ENCODE data around the gene CCZ1.
"Not testable (repeated sequence)": the region's sequence is repeated elsewhere in the genome, so short reads cannot be mapped to it uniquely, and the experiment has no call there.

Gene CCZ1

GRCh38 chr7:5898480-5899224 lies at the start of gene CCZ1:
Gene CCZ1 (plus strand): TSS chr7:5898733. CDS start chr7:5898800, 67 bp downstream.
- peak; percentile 59 for DNase-seq (ENCODE audit: low read depth)

GRCh38 chr7:5850944-5851343 lies 47.6 kb upstream of the CCZ1 start:
- no peak for DNase-seq (ENCODE audit: low read depth)

GRCh38 chr7:5854738-5855137 lies 43.8 kb upstream of the CCZ1 start:
- DNase-seq (ENCODE audit: low read depth), result no peak

- DNase-seq (ENCODE audit: low read depth), result not testable (repeated sequence)
These were observed 41.4 kb upstream of the CCZ1 start for GRCh38 chr7:5857041-5857575.

GRCh38 chr7:5858494-5858893 lies 40.0 kb upstream of the CCZ1 start:
- peak; percentile 23 for DNase-seq (ENCODE audit: low read depth)

GRCh38 chr7:5861281-5861680 lies 37.3 kb upstream of the CCZ1 start:
- DNase-seq (ENCODE audit: low read depth), result not testable (repeated sequence)

- not testable (repeated sequence) for DNase-seq (ENCODE audit: low read depth)
These were observed 35.7 kb upstream of the CCZ1 start for GRCh38 chr7:5862753-5863366.

GRCh38 chr7:5865279-5865931 lies 33.1 kb upstream of the CCZ1 start:
- not testable (repeated sequence) for DNase-seq (ENCODE audit: low read depth)

GRCh38 chr7:5867060-5867459 lies 31.5 kb upstream of the CCZ1 start:
- no peak for DNase-seq (ENCODE audit: low read depth)

- DNase-seq (ENCODE audit: low read depth), result not testable (repeated sequence)
These were observed 29.6 kb upstream of the CCZ1 start for GRCh38 chr7:5868928-5869341.

GRCh38 chr7:5869691-5870090 lies 28.8 kb upstream of the CCZ1 start:
- no peak for DNase-seq (ENCODE audit: low read depth)

- DNase-seq (ENCODE audit: low read depth), result no peak
These were observed 28.2 kb upstream of the CCZ1 start for GRCh38 chr7:5870311-5870710.

GRCh38 chr7:5872326-5872725 lies 26.2 kb upstream of the CCZ1 start:
- DNase-seq (ENCODE audit: low read depth), result no peak

GRCh38 chr7:5879591-5879990 lies 18.9 kb upstream of the CCZ1 start:
- not testable (repeated sequence) for DNase-seq (ENCODE audit: low read depth)

- DNase-seq (ENCODE audit: low read depth), result not testable (repeated sequence)
These were observed 18.4 kb upstream of the CCZ1 start for GRCh38 chr7:5880106-5880505.

GRCh38 chr7:5884431-5884830 lies 14.1 kb upstream of the CCZ1 start:
- not testable (repeated sequence) for DNase-seq (ENCODE audit: low read depth)

- DNase-seq (ENCODE audit: low read depth), result not testable (repeated sequence)
These were observed 10.5 kb upstream of the CCZ1 start for GRCh38 chr7:5888021-5888420.

- DNase-seq (ENCODE audit: low read depth), result not testable (repeated sequence)
These were observed 8.3 kb upstream of the CCZ1 start for GRCh38 chr7:5890244-5890643.

- DNase-seq (ENCODE audit: low read depth), result no peak
These were observed 6.0 kb upstream of the CCZ1 start for GRCh38 chr7:5892498-5892897.

- not testable (repeated sequence) for DNase-seq (ENCODE audit: low read depth)
These were observed 1.1 kb upstream of the CCZ1 start for GRCh38 chr7:5897369-5897919.

GRCh38 chr7:5903002-5903401 lies 4.5 kb downstream of the CCZ1 start:
- not testable (repeated sequence) for DNase-seq (ENCODE audit: low read depth)

GRCh38 chr7:5904726-5905125 lies 6.2 kb downstream of the CCZ1 start:
- DNase-seq (ENCODE audit: low read depth), result not testable (repeated sequence)

All from activated T-helper 9 cell treated with anti-CD3 and anti-CD28 coated beads, Interleukin-2, amount 50 U/mL, for 16 hours (primary cell).